Testis (tissue), 3 donors: ENCODE data around the gene GNAS-AS1. TPM values are rescaled to one million over a fixed set of nuclear protein-coding genes. Genes with fewer than 3 reads are reported as not detected.

Source experiments
- DNase-seq: peaks from one replicate; pipeline ENCODE4 v3.0.0-alpha.2; 2019
- H3K27ac ChIP-seq, 2 donors: fragments of 200-600 bp; sonication (generic); one replicate each; pipeline ENCODE4 v1.5.1; 2019
- H3K27me3 ChIP-seq: fragments of 200-600 bp; sonication (generic); one replicate; pipeline ENCODE4 v1.5.1; 2019
- H3K36me3 ChIP-seq: fragments of 200-600 bp; sonication (generic); one replicate; pipeline ENCODE4 v1.5.1; 2017; ENCODE audit warnings: low read depth; ENCODE audit errors: missing control alignments
- H3K4me1 ChIP-seq: fragments of 200-600 bp; sonication (generic); one replicate; pipeline ENCODE4 v1.5.1; 2019
- H3K4me3 ChIP-seq, 2 donors: fragments of 200-600 bp; sonication (generic); one replicate each; pipeline ENCODE4 v1.5.1; 2017 to 2019
- H3K9me3 ChIP-seq: fragments of 200-600 bp; sonication (generic); one replicate; pipeline ENCODE4 v1.5.1; 2017
- POLR2A ChIP-seq: fragments of 450-650 bp; IDR thresholded peaks from one replicate; pipeline ENCODE4 v1.6.1; 2017; ENCODE audit warnings: antibody characterized with exemption, mild to moderate bottlenecking, moderate library complexity
- WGBS, 2 donors: methylation state at CpG; one replicate each; pipeline ENCODE4 v1.1.5; 2018; 5-methylcytosine and 5-hydroxymethylcytosine counted together
- intact Hi-C: fragments of 100-400 bp; cut with DNase I; formaldehyde crosslinking; loops from one replicate; pipeline ENCODE4 v1.15.1; 2023; ENCODE audit warnings: low total_unique reads
- polyA plus RNA-seq: library from polyadenylated mRNA; stranded (reverse); fragments of 350-450 nt; fragmentation: Illumina TruSeq; extraction: RNeasy Lipid Tissue Mini Kit (QIAGEN cat#74804); gene quantifications from one replicate; pipeline ENCODE4 v1.2.3, GENCODE V29; 2014; ENCODE audit warnings: low read depth, low replicate concordance; ENCODE audit not compliant: insufficient read depth
- total RNA-seq, 2 donors: library from RNA; depleted of rRNA; stranded (reverse); fragments of >200 nt; gene quantifications; one replicate each; pipeline ENCODE4 v1.2.3, GENCODE V29; 2016
- TF ChIP-seq, protein P1 (sequence below), 3 experiments: fragments of 450-650 bp in 2 of 3; fragments of 200-600 bp in 1 of 3; sonication (generic) in 1 of 3; IDR thresholded peaks; one replicate each; pipeline ENCODE4 v1.5.1; 2016 to 2019; ENCODE audit warnings: antibody characterized with exemption in 3 of 3, mild to moderate bottlenecking in 2 of 3, moderate library complexity in 1 of 3

The GNAS-AS1 gene
- total and polyA plus RNA-seq, 3 donors from 2014 or later: 1.1 to 4.4 (median 3.5) TPM

DNA sequence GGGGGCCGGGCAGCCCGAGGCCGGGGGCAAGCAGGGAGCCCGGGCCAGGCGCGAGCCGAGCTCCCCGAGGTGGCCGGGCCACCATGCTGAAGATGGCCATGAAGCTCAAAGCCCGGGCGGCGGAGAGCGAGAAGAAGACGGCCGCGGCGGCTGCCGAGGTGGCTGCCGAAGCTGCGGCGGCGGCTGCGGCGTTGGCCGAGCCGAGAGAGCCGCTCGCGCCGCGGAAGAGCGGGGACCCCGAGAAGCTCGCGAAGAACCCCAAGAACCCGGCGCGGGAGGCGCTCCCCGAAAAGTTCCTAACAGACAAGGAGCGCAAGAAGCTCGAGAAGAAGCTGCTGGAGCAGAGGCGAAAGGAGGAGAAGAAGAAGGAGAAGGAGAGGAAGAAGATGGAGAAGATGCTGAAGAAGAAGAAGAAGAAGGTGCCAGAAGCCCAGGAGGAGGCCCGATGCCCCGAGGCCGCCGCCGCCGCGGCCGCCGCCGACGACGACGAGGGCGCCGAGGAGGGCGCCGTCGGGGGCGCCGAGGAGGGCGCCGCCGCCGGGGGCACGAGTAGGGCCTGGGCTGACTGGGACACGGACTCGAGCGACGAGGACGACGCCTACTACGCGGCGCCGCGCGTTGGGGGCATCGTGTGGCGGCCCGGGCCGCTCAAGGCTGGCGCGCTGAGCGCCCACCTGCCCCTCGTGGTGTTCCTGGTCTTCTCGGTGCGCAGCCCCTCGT is 39.3 kb upstream of the GNAS-AS1 start:
- no peaks in the 10 kb centered on the region for H3K9me3 ChIP-seq
- 35 to 38% methylated on average over 51 to 89 of the region's 91 CpGs for WGBS, 2 donors
- DNase-seq: no peak
- peak overlapping the region; percentile 94 to 99 for H3K27ac ChIP-seq
- peaks cover 17% of the 10 kb centered on the region for H3K4me1 ChIP-seq
- H3K36me3 ChIP-seq: no peaks in the 10 kb centered on the region
- no peaks in the 10 kb centered on the region for H3K27me3 ChIP-seq
- intact Hi-C loops: loop anchor here (5.0 to 10.0 kb wide), 2 partner anchors 92 to 135 kb away; partner anchors contain the start of gene NELFCD
- TF ChIP-seq, protein P1, sequence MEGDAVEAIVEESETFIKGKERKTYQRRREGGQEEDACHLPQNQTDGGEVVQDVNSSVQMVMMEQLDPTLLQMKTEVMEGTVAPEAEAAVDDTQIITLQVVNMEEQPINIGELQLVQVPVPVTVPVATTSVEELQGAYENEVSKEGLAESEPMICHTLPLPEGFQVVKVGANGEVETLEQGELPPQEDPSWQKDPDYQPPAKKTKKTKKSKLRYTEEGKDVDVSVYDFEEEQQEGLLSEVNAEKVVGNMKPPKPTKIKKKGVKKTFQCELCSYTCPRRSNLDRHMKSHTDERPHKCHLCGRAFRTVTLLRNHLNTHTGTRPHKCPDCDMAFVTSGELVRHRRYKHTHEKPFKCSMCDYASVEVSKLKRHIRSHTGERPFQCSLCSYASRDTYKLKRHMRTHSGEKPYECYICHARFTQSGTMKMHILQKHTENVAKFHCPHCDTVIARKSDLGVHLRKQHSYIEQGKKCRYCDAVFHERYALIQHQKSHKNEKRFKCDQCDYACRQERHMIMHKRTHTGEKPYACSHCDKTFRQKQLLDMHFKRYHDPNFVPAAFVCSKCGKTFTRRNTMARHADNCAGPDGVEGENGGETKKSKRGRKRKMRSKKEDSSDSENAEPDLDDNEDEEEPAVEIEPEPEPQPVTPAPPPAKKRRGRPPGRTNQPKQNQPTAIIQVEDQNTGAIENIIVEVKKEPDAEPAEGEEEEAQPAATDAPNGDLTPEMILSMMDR (IDR thresholded peaks at IDR 0.05): no peak
- no peak for TF ChIP-seq POLR2A
- peak overlapping the region; percentile 73 to 85 for H3K4me3 ChIP-seq

DNA sequence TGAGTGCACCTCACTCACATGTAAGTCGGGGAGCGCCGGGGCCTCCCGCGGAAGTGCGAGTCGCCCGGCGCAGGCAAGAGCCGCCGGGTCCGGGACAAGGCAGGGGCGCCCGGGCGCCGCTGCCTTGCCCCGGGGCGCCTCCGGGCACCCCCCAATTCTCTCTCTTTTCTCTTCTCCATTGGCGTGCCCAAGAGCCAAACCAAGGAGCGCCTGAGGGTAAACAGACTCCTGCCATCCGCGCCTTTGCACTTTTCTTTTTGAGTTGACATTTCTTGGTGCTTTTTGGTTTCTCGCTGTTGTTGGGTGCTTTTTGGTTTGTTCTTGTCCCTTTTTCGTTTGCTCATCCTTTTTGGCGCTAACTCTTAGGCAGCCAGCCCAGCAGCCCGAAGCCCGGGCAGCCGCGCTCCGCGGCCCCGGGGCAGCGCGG is 38.6 kb upstream of the GNAS-AS1 start:
- H3K27ac ChIP-seq: peak overlapping the region; percentile 39 to 99
- H3K4me1 ChIP-seq: peaks cover 11% of the 10 kb centered on the region
- 24 to 29% methylated on average over 32 to 35 of the region's 35 CpGs for whole genome bisulfite sequencing, 2 donors
- no peaks in the 10 kb centered on the region for H3K36me3 ChIP-seq
- no peaks in the 10 kb centered on the region for H3K9me3 ChIP-seq
- peak overlapping the region; percentile 73 to 85 for H3K4me3 ChIP-seq
- no peak for TF ChIP-seq POLR2A
- TF ChIP-seq, protein P1 (IDR thresholded peaks at IDR 0.05): no peak
- H3K27me3 ChIP-seq: no peaks in the 10 kb centered on the region
- DNase-seq: no peak
- intact Hi-C loops: loop anchor here (10.0 kb wide), 1 partner anchor 135 kb away; no protein-coding TSS in a partner anchor

DNA sequence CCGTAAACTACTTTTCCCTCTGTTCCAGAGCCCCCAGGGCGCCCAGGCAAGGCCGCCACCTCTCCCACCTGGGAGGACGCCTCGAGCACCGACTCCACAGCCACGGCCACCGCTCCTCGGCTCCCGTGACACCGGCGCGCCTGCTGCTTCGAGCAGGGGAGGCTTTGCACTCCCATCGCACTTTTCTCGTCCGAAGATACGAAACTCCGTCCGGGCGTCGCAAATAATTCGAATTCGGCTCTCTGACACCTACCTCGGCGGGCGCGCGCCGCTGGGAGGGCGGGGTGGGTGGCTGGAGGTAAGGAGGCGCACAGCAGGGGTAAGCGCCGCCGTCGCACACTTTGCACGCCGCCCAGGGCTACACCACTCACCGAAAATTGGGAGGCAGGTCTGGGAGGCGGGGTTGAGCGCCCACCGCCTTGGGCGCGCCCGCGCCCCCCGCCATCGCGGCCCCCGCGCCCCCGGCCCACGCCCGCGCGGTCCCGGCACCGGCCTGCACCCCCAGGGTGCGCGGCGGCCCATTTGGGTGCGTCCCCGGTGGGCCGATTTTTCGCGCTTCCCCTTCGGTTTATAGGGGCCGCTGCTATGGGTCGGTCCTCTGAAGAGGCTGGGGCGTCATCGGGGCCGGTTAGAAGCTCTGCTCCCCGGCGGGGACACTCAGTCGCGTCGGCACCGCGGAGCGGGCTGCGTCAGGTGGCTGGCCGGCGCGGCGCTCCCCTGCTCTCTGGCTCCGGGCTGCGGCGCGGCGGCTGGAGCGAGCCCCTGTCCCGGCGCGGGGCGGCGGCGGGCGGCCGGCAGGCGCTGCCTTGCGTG is 38.0 kb upstream of the GNAS-AS1 start:
- H3K4me1 ChIP-seq: peaks cover 4% of the 10 kb centered on the region
- DNase-seq: peak; percentile 84
- H3K27ac ChIP-seq: peak overlapping the region; percentile 68 to 99
- no peaks in the 10 kb centered on the region for H3K9me3 ChIP-seq
- no peaks in the 10 kb centered on the region for H3K27me3 ChIP-seq
- peak overlapping the region; percentile 73 to 85 for H3K4me3 ChIP-seq
- no peaks in the 10 kb centered on the region for H3K36me3 ChIP-seq
- TF ChIP-seq, protein P1 (IDR thresholded peaks at IDR 0.05): no peak
- TF ChIP-seq POLR2A: no peak
- WGBS, 2 donors: 48 to 60% methylated on average over 42 to 88 of the region's 101 CpGs
- intact Hi-C loops: loop anchor here (10.0 kb wide), 1 partner anchor 136 kb away; no protein-coding TSS in a partner anchor

DNA sequence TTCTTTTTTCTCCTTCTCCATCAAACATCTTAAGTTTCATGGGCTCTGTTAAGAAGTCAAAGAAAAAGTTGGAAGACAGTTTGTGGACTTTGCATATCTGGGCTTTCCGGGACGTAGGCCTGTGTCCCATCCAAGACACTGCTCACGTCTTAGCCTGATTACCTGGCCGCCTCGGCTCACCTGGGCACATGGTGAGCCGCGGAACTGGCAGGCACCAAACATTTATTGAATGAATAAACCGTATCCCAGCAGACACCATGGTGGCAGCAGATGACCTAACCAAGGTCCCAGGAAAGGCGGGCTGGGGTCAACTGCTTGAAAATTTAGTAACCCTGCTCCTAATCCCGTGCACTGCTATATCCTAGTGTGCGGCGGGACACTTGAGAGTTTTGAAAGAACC is 37.4 kb upstream of the GNAS-AS1 start:
- intact Hi-C loops: loop anchor here (10.0 kb wide), 1 partner anchor 137 kb away; no protein-coding TSS in a partner anchor
- no peaks in the 10 kb centered on the region for H3K36me3 ChIP-seq
- H3K27me3 ChIP-seq: no peaks in the 10 kb centered on the region
- peak overlapping the region; percentile 73 to 85 for H3K4me3 ChIP-seq
- peak overlapping the region in 1 of 2 donors; percentile 68 for H3K27ac ChIP-seq
- H3K9me3 ChIP-seq: no peaks in the 10 kb centered on the region
- no peak for DNase-seq
- 36 to 46% methylated on average over 12 of the region's 12 CpGs for WGBS, 2 donors
- H3K4me1 ChIP-seq: no peaks in the 10 kb centered on the region
- TF ChIP-seq POLR2A: no peak
- TF ChIP-seq, protein P1 (IDR thresholded peaks at IDR 0.05): no peak
